HepG2 (cell line): ENCODE data around the gene PRR14. TPM values are rescaled to one million over a fixed set of nuclear protein-coding genes. Genes with fewer than 3 reads are reported as not detected.
A peak's percentile ranks its signal among the peaks of the same experiment; 100 is the strongest.

Experiments
- HCFC1 ChIP-seq: fragments of 150-350 bp; IDR thresholded peaks from 2 replicates; pipeline ENCODE4 v1.6.1; 2014; ENCODE audit warnings: low read depth, low read length
- HOXA9 ChIP-seq: sonication (generic); formaldehyde crosslinking; IDR thresholded peaks from 2 replicates; pipeline ENCODE4 v1.8.1; 2022; ENCODE audit warnings: missing genetic modification reagents, mild to moderate bottlenecking, moderate library complexity, borderline replicate concordance
- KLF13 ChIP-seq: sonication (generic); formaldehyde crosslinking; IDR thresholded peaks from 2 replicates; pipeline ENCODE4 v1.4.0; 2020; ENCODE audit warnings: mild to moderate bottlenecking, missing genetic modification reagents
- MAZ ChIP-seq, 2 experiments: sonication (generic) in 1 of 2; formaldehyde crosslinking in 1 of 2; IDR thresholded peaks; 2 replicates each; pipeline versions ENCODE4 v1.5.0 to v1.6.1; 2012 to 2020; ENCODE audit warnings: low read depth in 2 of 2, mild to moderate bottlenecking in 2 of 2, borderline replicate concordance in 1 of 2, improper control_type of control experiment in 1 of 2, low read length in 1 of 2, missing genetic modification reagents in 1 of 2, moderate library complexity in 1 of 2
- MTF2 ChIP-seq: sonication (generic); formaldehyde crosslinking; IDR thresholded peaks from 2 replicates; pipeline ENCODE4 v1.5.0; 2020; ENCODE audit warnings: missing genetic modification reagents, borderline replicate concordance
- NFATC3 ChIP-seq: sonication (generic); formaldehyde crosslinking; IDR thresholded peaks from 2 replicates; pipeline ENCODE4 v1.5.1; 2020; ENCODE audit warnings: mild to moderate bottlenecking, missing genetic modification reagents
- NPAS2 ChIP-seq: sonication (generic); formaldehyde crosslinking; IDR thresholded peaks from 2 replicates; pipeline ENCODE4 v1.8.0; 2022; ENCODE audit warnings: mild to moderate bottlenecking, missing genetic modification reagents, borderline replicate concordance
- RARG ChIP-seq: sonication (generic); formaldehyde crosslinking; IDR thresholded peaks from 2 replicates; pipeline ENCODE4 v1.4.0; 2020; ENCODE audit warnings: low read depth, mild to moderate bottlenecking, missing genetic modification reagents
- ZFAT ChIP-seq: sonication (generic); formaldehyde crosslinking; conservative IDR thresholded peaks from 2 replicates; pipeline ENCODE4 v1.8.1; 2023; ENCODE audit warnings: missing genetic modification reagents, inconsistent platforms
- ZNF230 ChIP-seq: sonication (generic); formaldehyde crosslinking; IDR thresholded peaks from 2 replicates; pipeline ENCODE4 v1.4.0; 2020; ENCODE audit warnings: mild to moderate bottlenecking, missing genetic modification reagents
- ZNF550 ChIP-seq: sonication (generic); formaldehyde crosslinking; IDR thresholded peaks from 2 replicates; pipeline ENCODE4 v1.4.0; 2020; ENCODE audit warnings: mild to moderate bottlenecking, missing genetic modification reagents, borderline replicate concordance
- ZNF556 ChIP-seq: sonication (generic); formaldehyde crosslinking; IDR thresholded peaks from 2 replicates; pipeline ENCODE4 v1.4.0; 2020; ENCODE audit warnings: mild to moderate bottlenecking, missing genetic modification reagents, borderline replicate concordance
- ZNF567 ChIP-seq: sonication (generic); formaldehyde crosslinking; IDR thresholded peaks from 2 replicates; pipeline ENCODE4 v1.8.1; 2023; ENCODE audit warnings: mild to moderate bottlenecking, missing genetic modification reagents, borderline replicate concordance
- ZNF607 ChIP-seq: sonication (generic); formaldehyde crosslinking; IDR thresholded peaks from 2 replicates; pipeline ENCODE4 v1.5.1; 2020; ENCODE audit warnings: missing genetic modification reagents, mild to moderate bottlenecking, borderline replicate concordance
- ZNF619 ChIP-seq: sonication (generic); formaldehyde crosslinking; IDR thresholded peaks from 2 replicates; pipeline ENCODE4 v1.4.0; 2020; ENCODE audit warnings: mild to moderate bottlenecking, missing genetic modification reagents
- ZSCAN31 ChIP-seq: sonication (generic); formaldehyde crosslinking; IDR thresholded peaks from 2 replicates; pipeline ENCODE4 v1.5.0; 2020; ENCODE audit warnings: low read depth, mild to moderate bottlenecking, missing genetic modification reagents
- polyA plus RNA-seq, 8 experiments: library from polyadenylated mRNA; depleted of rRNA in 3 of 8; stranded (reverse) in 7 of 8; unstranded in 1 of 8; fragments of >200 nt; fragmentation: Illumina TruSeq in 4 of 8; extraction: Trizol in 4 of 8; gene quantifications; 2 replicates each; pipeline versions ENCODE4 v1.2.1 to v1.2.3, GENCODE V29; 2011 to 2016; ENCODE audit warnings: low read depth in 4 of 8, missing spikeins in 1 of 8, mixed read lengths in 1 of 8; ENCODE audit not compliant: insufficient read depth in 1 of 8
- total RNA-seq, 5 experiments: library from RNA; depleted of rRNA; stranded (reverse); fragments of >200 nt; fragmentation: Illumina TruSeq; extraction: Trizol; gene quantifications; 2 replicates each; pipeline ENCODE4 v1.2.3, GENCODE V29; 2016; ENCODE audit warnings: low read depth in 1 of 5
- TF ChIP-seq, protein P1 (sequence below): sonication (generic); formaldehyde crosslinking; IDR thresholded peaks from 2 replicates; pipeline ENCODE4 v1.5.0; 2020; ENCODE audit warnings: missing genetic modification reagents, mild to moderate bottlenecking, borderline replicate concordance
- TF ChIP-seq, protein P2 (sequence below): sonication (generic); formaldehyde crosslinking; IDR thresholded peaks from 2 replicates; pipeline ENCODE4 v1.8.1; 2023; ENCODE audit warnings: mild to moderate bottlenecking, moderate library complexity, missing genetic modification reagents
- TF ChIP-seq, protein P3 (sequence below): sonication (generic); formaldehyde crosslinking; IDR thresholded peaks from 2 replicates; pipeline ENCODE4 v1.4.0; 2020; ENCODE audit warnings: missing genetic modification reagents, mild to moderate bottlenecking, borderline replicate concordance
- TF ChIP-seq, protein P4 (sequence below): sonication (generic); formaldehyde crosslinking; IDR thresholded peaks from 2 replicates; pipeline ENCODE4 v1.8.1; 2022; ENCODE audit warnings: mild to moderate bottlenecking, missing genetic modification reagents

The PRR14 gene
- total and polyA plus RNA-seq, 2 of the 13 experiments (the other 11 are each of a cell fraction or from before 2014, with no cell fraction given), result 8.4 to 11.0 TPM

DNA sequence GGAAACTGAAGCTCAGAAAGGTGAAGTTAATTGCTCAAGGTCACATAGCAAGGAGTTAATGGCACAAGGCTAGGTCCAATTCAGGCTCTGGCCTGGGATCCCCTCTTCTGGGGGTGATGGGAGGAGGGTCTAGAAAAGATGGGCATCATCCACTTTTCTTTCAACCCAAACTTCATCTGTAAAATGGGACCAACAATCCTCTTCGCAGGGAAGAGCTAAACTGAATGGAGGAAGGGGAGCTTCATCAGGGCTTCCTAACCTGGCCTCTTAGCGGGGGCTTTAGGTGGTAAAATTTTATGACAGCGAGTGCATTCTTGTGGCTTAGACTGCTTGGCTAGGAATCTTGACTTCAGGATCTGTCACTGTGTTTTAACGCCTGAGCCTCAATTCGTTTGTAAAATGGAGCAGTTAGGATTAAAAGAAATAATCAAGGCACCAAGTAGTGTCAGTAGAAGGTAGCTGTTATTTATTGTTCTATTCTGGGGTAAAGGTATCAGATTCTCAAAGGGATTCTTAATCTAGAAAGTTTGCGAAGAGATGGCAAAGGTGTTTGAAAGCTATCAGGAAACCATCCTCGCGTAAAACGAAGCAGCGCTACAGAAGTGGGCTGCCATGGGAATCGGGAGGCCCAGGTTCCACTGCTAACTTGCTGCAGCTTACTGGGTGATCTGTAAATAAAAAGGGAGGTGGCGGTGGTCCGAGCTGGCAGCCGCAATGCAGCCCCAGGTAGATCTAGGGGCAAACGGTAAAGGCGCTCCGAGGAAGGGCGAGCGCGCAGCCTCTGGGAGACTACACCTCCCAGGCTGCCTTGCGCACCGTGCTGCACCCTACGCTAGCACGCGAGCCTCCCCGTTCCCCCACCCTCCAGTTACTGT is 46.7 kb downstream of the PRR14 start (continued):
- TF ChIP-seq, protein P1, sequence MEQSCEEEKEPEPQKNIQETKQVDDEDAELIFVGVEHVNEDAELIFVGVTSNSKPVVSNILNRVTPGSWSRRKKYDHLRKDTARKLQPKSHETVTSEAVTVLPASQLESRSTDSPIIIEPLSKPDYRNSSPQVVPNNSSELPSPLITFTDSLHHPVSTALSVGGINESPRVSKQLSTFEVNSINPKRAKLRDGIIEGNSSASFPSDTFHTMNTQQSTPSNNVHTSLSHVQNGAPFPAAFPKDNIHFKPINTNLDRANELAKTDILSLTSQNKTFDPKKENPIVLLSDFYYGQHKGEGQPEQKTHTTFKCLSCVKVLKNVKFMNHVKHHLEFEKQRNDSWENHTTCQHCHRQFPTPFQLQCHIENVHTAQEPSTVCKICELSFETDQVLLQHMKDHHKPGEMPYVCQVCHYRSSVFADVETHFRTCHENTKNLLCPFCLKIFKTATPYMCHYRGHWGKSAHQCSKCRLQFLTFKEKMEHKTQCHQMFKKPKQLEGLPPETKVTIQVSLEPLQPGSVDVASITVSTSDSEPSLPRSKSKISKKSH (CRISPR knock-in tag), result peak; percentile 79; the same call in 1 of the 2 replicates
- TF ChIP-seq, protein P2, sequence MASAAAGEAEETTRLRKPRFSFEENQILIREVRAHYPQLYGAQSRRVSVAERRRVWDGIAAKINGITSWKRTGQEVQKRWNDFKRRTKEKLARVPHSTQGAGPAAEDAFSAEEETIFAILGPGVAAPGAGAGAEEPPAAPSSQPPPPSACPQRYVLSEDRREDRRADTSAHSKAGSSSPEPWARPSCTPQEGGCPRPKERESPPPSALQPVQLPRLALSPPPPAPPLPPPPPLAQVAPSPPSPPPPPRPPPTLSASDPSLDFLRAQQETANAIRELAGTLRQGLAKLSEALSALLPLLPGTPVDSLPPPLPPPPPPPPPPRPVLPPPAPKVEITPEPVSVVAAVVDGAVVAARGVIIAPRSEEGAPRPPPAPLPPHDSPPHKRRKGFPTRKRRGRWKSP (CRISPR knock-in tag), result peak; percentile 94; the same call in 1 of the 2 replicates
- peak; percentile 21; the same call in 1 of the 2 replicates for TF ChIP-seq KLF13 (CRISPR knock-in tag)
- 0 out of 2 replicates have a peak, but pooled peaks have one; percentile 58 for TF ChIP-seq ZNF607
- no peak for TF ChIP-seq ZFAT (CRISPR knock-in tag)
- TF ChIP-seq ZNF550 (CRISPR knock-in tag), result peak; percentile 95
- TF ChIP-seq NFATC3 (CRISPR knock-in tag), result peak; percentile 60; the same call in 1 of the 2 replicates
- no peak for TF ChIP-seq NPAS2 (CRISPR knock-in tag)
- TF ChIP-seq ZNF567 (CRISPR knock-in tag), result no peak
- TF ChIP-seq ZNF556 (CRISPR knock-in tag), result peak; percentile 96; the same call in 1 of the 2 replicates
- TF ChIP-seq, protein P3, sequence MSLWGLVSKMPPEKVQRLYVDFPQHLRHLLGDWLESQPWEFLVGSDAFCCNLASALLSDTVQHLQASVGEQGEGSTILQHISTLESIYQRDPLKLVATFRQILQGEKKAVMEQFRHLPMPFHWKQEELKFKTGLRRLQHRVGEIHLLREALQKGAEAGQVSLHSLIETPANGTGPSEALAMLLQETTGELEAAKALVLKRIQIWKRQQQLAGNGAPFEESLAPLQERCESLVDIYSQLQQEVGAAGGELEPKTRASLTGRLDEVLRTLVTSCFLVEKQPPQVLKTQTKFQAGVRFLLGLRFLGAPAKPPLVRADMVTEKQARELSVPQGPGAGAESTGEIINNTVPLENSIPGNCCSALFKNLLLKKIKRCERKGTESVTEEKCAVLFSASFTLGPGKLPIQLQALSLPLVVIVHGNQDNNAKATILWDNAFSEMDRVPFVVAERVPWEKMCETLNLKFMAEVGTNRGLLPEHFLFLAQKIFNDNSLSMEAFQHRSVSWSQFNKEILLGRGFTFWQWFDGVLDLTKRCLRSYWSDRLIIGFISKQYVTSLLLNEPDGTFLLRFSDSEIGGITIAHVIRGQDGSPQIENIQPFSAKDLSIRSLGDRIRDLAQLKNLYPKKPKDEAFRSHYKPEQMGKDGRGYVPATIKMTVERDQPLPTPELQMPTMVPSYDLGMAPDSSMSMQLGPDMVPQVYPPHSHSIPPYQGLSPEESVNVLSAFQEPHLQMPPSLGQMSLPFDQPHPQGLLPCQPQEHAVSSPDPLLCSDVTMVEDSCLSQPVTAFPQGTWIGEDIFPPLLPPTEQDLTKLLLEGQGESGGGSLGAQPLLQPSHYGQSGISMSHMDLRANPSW, result 0 out of 2 replicates have a peak, but pooled peaks have one; percentile 85
- TF ChIP-seq RARG (CRISPR knock-in tag), result 0 out of 2 replicates have a peak, but pooled peaks have one; percentile 6
- peak; percentile 93 for TF ChIP-seq ZSCAN31 (CRISPR knock-in tag)
- TF ChIP-seq HOXA9, result no peak
- TF ChIP-seq MTF2 (CRISPR knock-in tag), result no peak
- TF ChIP-seq ZNF619 (CRISPR knock-in tag), result peak; percentile 80; the same call in 1 of the 2 replicates
- TF ChIP-seq, protein P4, sequence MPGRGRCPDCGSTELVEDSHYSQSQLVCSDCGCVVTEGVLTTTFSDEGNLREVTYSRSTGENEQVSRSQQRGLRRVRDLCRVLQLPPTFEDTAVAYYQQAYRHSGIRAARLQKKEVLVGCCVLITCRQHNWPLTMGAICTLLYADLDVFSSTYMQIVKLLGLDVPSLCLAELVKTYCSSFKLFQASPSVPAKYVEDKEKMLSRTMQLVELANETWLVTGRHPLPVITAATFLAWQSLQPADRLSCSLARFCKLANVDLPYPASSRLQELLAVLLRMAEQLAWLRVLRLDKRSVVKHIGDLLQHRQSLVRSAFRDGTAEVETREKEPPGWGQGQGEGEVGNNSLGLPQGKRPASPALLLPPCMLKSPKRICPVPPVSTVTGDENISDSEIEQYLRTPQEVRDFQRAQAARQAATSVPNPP (CRISPR knock-in tag), result 0 out of 2 replicates have a peak, but pooled peaks have one; percentile 4
- 0 out of 2 replicates have a peak, but pooled peaks have one; percentile 11 for TF ChIP-seq ZNF230 (CRISPR knock-in tag)
- TF ChIP-seq MAZ (IDR thresholded peaks at IDR 0.05; ENCODE audit: borderline replicate concordance, low read depth, low read length), result no peak; the same call in 1 of the 2 replicates
- TF ChIP-seq MAZ (CRISPR knock-in tag; IDR thresholded peaks at IDR 0.05; ENCODE audit: low read depth), result no peak
- TF ChIP-seq HCFC1, result peak; percentile 94
